ENCODE data around the gene MARCHF10. TPM values are rescaled to one million over a fixed set of nuclear protein-coding genes. Genes with fewer than 3 reads are reported as not detected.
A peak's percentile ranks its signal among the peaks of the same experiment; 100 is the strongest.

MARCHF10 gene
- polyA plus RNA-seq, 1 donor, result 0.15 TPM

DNA sequence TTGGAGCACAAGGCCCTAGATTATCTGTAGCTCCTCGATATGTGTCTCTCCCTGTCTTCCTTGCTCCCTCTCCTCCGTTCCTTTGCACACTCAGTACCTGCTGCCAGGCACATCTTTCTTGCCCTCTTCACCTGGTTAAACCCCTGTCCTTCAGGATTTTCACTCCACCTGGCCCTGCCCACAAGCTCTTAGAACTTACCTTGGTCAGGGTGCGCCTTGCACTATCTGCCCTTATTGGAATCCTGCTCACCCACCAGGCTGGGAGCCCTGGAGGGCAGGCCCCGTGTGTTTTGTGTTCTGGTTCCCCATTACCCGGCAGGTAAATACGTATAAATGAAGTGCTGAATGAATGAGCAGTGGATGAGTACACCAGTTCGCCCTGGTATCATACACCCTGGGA, 54.6 kb downstream of the MARCHF10 start:
- no peak overlapping the region for H3K27ac ChIP-seq (ENCODE audit: low read length)
- no peaks in the 10 kb centered on the region for H3K36me3 ChIP-seq (ENCODE audit: control insufficient read depth, insufficient read depth, low read length)
- whole genome bisulfite sequencing (ENCODE audit: insufficient coverage, low lambda C conversion rate), result no CpG with 5 or more reads among the region's 7 CpGs
- H3K9me3 ChIP-seq (ENCODE audit: control insufficient read depth, low read depth, low read length), result no peaks in the 10 kb centered on the region
- no peak overlapping the region for H3K4me3 ChIP-seq (ENCODE audit: low read length)
- H3K27me3 ChIP-seq (ENCODE audit: control insufficient read depth, insufficient read depth, low read length), result no peaks in the 10 kb centered on the region
- H3K4me1 ChIP-seq (ENCODE audit: control insufficient read depth, insufficient read depth, low read length), result no peaks in the 10 kb centered on the region
- no peak for DNase-seq

DNA sequence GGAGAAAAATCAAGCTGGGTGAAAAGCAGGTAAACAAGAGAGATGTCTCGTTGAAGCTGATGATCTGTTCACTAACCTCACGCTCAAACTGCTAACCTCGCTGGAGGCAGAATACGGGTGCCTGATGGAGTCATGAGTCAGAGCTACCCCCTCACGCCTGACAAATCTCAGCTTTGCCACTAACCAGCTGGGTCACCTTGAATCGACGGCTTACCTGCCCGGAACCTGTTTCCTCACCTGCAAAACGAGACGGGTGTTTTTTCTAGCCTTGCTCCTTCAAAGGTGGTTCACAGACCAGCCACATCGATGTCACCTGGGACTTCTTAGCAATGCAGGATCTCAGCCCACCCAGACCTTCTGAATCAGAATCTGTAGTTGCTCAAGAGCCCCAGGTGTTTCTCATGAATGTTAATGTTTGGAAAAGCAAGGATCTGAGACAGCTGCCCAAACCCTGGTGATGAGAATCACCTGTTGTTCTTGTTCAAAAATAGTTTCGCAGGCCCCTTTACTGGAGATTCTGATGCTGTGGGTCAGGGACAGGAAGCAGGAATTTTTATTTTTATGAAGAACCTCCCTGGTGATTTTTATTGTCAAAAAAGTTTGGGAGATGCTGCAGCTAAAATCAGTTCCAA, 56.9 kb downstream of the MARCHF10 start:
- no CpG with 5 or more reads among the region's 12 CpGs for WGBS (ENCODE audit: insufficient coverage, low lambda C conversion rate)
- Histone ChIP-seq H3K36me3 (ENCODE audit: control insufficient read depth, insufficient read depth, low read length) (no peaks in the 10 kb centered on the region), H3K27ac (ENCODE audit: low read length) (no peak overlapping the region), H3K9me3 (ENCODE audit: control insufficient read depth, low read depth, low read length) (no peaks in the 10 kb centered on the region), H3K4me1 (ENCODE audit: control insufficient read depth, insufficient read depth, low read length) (no peaks in the 10 kb centered on the region), H3K4me3 (ENCODE audit: low read length) (no peak overlapping the region), H3K27me3 (ENCODE audit: control insufficient read depth, insufficient read depth, low read length) (no peaks in the 10 kb centered on the region)
- DNase-seq, result no peak

DNA sequence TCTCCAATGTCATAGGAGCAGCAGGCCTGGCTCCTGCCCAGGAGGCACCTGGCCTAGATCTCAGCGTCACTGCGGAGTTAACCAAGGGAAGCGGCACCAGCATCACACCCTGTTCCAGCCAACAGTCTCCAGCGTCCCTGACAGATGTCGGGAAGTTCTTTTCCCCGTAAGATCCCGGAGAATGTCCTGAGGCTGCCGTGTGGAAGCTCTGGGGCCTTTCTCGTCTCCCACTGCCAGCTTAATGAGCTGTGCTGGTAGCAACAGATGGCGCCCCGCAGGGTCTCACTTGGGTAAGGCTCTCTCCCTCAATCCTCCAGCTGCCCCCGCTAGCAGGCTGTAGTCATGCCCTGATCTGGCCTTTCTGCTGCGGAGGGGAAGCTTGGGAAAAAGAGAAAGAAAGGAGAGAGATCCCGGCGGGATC, 57.5 kb downstream of the MARCHF10 start:
- DNase-seq, result no peak
- Histone ChIP-seq H3K4me1 (ENCODE audit: control insufficient read depth, insufficient read depth, low read length) (no peaks in the 10 kb centered on the region), H3K36me3 (ENCODE audit: control insufficient read depth, insufficient read depth, low read length) (no peaks in the 10 kb centered on the region), H3K4me3 (ENCODE audit: low read length) (no peak overlapping the region), H3K27ac (ENCODE audit: low read length) (no peak overlapping the region), H3K27me3 (ENCODE audit: control insufficient read depth, insufficient read depth, low read length) (no peaks in the 10 kb centered on the region), H3K9me3 (ENCODE audit: control insufficient read depth, low read depth, low read length) (no peaks in the 10 kb centered on the region)
- WGBS (ENCODE audit: insufficient coverage, low lambda C conversion rate), result 36% methylated on average over 2 of the region's 15 CpGs

DNA sequence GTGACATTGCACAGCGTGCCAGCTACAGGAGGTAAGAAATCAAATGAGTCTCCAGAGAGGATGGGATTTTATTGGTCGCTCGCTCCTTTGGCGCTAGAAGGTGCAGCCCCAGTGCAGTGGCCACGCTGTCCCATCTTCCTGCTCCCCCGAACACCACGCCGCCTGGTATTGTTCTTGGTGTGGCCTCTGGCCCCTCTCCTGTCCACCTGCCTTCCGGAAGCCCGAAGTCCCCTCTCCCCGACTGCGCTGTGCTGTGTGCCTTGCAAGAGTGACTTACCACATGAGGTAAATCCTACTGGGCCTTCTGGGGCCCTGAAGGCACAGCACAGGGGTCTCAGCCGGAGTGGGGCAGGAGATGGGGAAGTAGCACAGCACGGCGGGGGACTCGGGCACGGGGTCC, 58.2 kb downstream of the MARCHF10 start:
- WGBS (ENCODE audit: insufficient coverage, low lambda C conversion rate), result no CpG with 5 or more reads among the region's 17 CpGs
- no peak for DNase-seq
- no peaks in the 10 kb centered on the region for H3K27me3 ChIP-seq (ENCODE audit: control insufficient read depth, insufficient read depth, low read length)
- no peaks in the 10 kb centered on the region for H3K9me3 ChIP-seq (ENCODE audit: control insufficient read depth, low read depth, low read length)
- no peaks in the 10 kb centered on the region for H3K4me1 ChIP-seq (ENCODE audit: control insufficient read depth, insufficient read depth, low read length)
- H3K27ac ChIP-seq (ENCODE audit: low read length), result no peak overlapping the region
- H3K36me3 ChIP-seq (ENCODE audit: control insufficient read depth, insufficient read depth, low read length), result no peaks in the 10 kb centered on the region
- no peak overlapping the region for H3K4me3 ChIP-seq (ENCODE audit: low read length)

DNA sequence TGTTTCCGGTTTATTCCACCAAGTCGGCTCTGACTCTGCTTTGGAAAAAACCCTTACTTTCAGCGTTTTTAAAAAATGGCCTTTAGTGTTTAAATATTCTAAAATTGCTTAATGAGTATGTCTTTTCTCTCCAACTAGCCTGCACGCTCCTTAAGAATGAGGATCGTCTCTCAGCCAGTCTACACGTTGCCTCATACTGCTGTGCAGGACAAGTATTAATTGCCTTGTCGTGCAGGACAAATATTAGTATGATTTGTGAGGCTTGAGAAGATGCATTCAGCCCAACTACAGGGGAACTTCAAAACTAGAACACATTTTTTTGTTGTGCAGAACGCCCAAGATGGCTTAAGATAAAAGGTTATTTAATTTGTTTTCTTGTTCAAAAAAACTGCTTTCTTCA, 61.2 kb downstream of the MARCHF10 start:
- Histone ChIP-seq H3K27ac (ENCODE audit: low read length) (no peak overlapping the region), H3K4me3 (ENCODE audit: low read length) (no peak overlapping the region)
- 61% methylated on average over 3 of the region's 8 CpGs for WGBS (ENCODE audit: insufficient coverage, low lambda C conversion rate)

DNA sequence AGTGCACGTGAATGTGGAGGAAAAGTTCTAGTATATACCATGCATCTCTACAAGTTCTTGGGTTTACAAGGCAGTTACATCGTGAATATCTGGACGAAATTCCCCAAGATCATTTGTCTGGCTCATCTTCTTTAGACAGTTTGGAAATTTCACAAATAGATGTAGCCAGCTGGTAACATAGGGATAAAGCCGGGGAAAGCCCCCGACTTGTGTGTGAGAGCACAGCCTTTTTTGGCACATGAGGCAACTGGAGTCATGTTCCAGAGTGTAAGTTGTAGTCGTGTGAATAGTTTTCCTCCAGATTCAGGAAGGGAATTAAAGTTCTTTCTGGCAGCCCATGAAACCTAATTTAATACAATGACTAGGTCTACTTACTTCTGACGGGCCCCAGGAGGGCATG, 62.3 kb downstream of the MARCHF10 start:
- H3K4me1 ChIP-seq (ENCODE audit: control insufficient read depth, insufficient read depth, low read length), result no peaks in the 10 kb centered on the region
- no peak overlapping the region for H3K4me3 ChIP-seq (ENCODE audit: low read length)
- DNase-seq, result peak in 1 of 2 donors; percentile 19
- no peak overlapping the region for H3K27ac ChIP-seq (ENCODE audit: low read length)
- no peaks in the 10 kb centered on the region for H3K9me3 ChIP-seq (ENCODE audit: control insufficient read depth, low read depth, low read length)
- no peaks in the 10 kb centered on the region for H3K36me3 ChIP-seq (ENCODE audit: control insufficient read depth, insufficient read depth, low read length)
- H3K27me3 ChIP-seq (ENCODE audit: control insufficient read depth, insufficient read depth, low read length), result no peaks in the 10 kb centered on the region
- no CpG with 5 or more reads among the region's 7 CpGs for WGBS (ENCODE audit: insufficient coverage, low lambda C conversion rate)

More for the DNA sequence above, 61.2 kb downstream of the MARCHF10 start:
- no peak for DNase-seq
- no peaks in the 10 kb centered on the region for H3K4me1 ChIP-seq (ENCODE audit: control insufficient read depth, insufficient read depth, low read length)
- no peaks in the 10 kb centered on the region for H3K9me3 ChIP-seq (ENCODE audit: control insufficient read depth, low read depth, low read length)
- H3K27me3 ChIP-seq (ENCODE audit: control insufficient read depth, insufficient read depth, low read length), result no peaks in the 10 kb centered on the region
- no peaks in the 10 kb centered on the region for H3K36me3 ChIP-seq (ENCODE audit: control insufficient read depth, insufficient read depth, low read length)

DNA sequence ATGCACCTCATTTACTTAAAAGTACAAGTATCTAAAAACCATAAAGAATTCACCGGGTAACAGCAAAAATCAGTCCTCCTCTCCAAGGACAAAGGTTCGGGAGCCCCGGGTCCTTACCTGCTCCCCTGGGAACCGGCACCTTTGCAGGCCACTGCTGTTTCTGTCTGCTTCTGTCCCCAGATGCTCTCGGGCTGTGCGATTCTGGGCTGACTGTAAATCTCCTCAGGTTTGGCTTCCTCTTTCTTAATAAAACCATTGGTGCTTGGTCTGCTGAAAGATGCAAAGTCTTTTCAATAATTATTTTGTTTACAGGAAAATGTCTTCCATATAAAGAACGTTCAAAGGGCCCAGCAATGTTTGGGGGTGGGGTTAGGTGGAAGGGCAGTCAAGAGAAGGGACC, 63.9 kb downstream of the MARCHF10 start:
- H3K4me3 ChIP-seq (ENCODE audit: low read length), result no peak overlapping the region
- H3K36me3 ChIP-seq (ENCODE audit: control insufficient read depth, insufficient read depth, low read length), result no peaks in the 10 kb centered on the region
- no peaks in the 10 kb centered on the region for H3K4me1 ChIP-seq (ENCODE audit: control insufficient read depth, insufficient read depth, low read length)
- no peak overlapping the region for H3K27ac ChIP-seq (ENCODE audit: low read length)
- no CpG with 5 or more reads among the region's 7 CpGs for WGBS (ENCODE audit: insufficient coverage, low lambda C conversion rate)
- no peaks in the 10 kb centered on the region for H3K9me3 ChIP-seq (ENCODE audit: control insufficient read depth, low read depth, low read length)
- no peaks in the 10 kb centered on the region for H3K27me3 ChIP-seq (ENCODE audit: control insufficient read depth, insufficient read depth, low read length)
- no peak for DNase-seq

DNA sequence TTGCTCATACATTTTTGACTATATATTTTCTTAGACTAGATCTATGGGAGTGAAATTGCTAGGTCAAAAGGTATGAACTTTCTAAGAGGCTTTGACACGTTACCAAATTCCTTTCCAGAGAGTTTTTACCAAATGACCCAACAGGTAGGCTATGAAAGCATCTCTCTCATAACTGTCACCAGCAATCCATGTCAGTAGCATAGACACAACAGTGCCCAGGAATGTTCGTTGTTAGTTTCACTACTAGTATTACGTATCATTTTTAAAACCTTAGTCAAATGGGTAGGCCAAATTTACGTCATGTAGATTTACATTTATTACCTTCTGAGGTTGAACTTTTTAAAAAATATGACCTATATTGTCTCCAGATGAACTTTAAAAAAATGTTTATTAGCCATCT, 66.8 kb downstream of the MARCHF10 start:
- H3K27ac ChIP-seq (ENCODE audit: low read length), result no peak overlapping the region
- DNase-seq, result no peak
- WGBS (ENCODE audit: insufficient coverage, low lambda C conversion rate), result 94% methylated on average over 3 of the region's 4 CpGs
- no peak overlapping the region for H3K4me3 ChIP-seq (ENCODE audit: low read length)
- H3K9me3 ChIP-seq (ENCODE audit: control insufficient read depth, low read depth, low read length), result no peaks in the 10 kb centered on the region
- no peaks in the 10 kb centered on the region for H3K4me1 ChIP-seq (ENCODE audit: control insufficient read depth, insufficient read depth, low read length)
- H3K36me3 ChIP-seq (ENCODE audit: control insufficient read depth, insufficient read depth, low read length), result no peaks in the 10 kb centered on the region
- H3K27me3 ChIP-seq (ENCODE audit: control insufficient read depth, insufficient read depth, low read length), result no peaks in the 10 kb centered on the region

DNA sequence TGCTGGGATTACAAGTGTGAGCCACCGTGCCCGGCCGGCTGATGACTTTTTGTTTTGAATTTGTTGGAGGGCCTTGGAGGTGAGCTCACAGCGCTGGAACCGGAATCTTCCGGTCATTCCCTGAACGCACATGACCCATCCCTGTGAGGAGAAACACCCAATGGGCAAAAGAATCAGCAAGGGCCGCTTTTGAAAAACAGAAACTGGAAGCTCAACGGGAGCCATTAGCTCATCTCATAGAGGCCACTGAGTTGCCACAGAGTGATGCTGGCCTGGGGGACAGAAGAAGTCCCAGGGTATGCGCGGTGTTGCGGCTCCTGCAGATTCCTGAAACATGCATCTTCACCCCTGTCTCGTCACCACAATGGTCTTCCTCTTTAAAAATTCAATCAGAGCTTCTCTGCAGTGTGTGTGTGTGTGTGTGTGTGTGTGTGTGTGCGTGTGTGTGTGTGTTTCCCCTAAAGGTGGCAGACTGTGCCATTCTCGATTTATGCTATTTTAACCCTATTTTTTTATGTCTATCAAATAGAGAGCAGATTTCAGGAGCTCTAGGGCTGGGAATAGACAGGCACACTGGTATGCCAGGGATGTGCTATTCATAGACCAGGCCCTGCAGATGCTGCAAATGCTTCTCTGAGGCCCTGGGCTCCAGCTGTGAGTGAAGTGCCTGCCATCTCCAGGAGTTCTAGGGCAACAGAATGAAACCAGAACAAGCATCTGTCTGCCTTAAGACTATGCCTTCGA, 68.3 kb downstream of the MARCHF10 start:
- 90% methylated on average over 1 of the region's 16 CpGs for WGBS (ENCODE audit: insufficient coverage, low lambda C conversion rate)
- H3K27me3 ChIP-seq (ENCODE audit: control insufficient read depth, insufficient read depth, low read length), result peaks cover 2% of the 10 kb centered on the region

DNA sequence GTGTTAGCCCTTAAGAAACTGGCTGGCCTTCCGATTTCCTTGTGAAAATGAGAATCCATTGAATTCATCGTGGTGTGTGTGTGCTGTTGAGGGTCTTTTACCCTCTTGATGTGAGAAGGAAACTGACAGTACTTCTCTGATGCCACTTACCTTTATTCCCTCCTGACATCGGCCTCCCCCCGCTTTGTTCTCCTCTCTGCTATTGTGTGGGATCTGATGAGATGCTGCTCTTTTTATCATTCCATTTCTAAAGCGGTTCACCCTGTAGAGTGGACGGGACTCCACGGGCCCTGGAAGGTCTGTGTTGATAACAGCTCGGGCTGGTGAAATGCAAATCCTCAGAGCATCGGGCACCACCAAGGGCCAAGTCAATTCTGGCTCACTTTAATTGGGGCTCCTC, 69.8 kb downstream of the MARCHF10 start:
- peaks cover 2% of the 10 kb centered on the region for H3K27me3 ChIP-seq (ENCODE audit: control insufficient read depth, insufficient read depth, low read length)
- no peak overlapping the region for H3K27ac ChIP-seq (ENCODE audit: low read length)
- no CpG with 5 or more reads among the region's 9 CpGs for WGBS (ENCODE audit: insufficient coverage, low lambda C conversion rate)
- no peak overlapping the region for H3K4me3 ChIP-seq (ENCODE audit: low read length)
- no peak for DNase-seq
- H3K36me3 ChIP-seq (ENCODE audit: control insufficient read depth, insufficient read depth, low read length), result no peaks in the 10 kb centered on the region
- no peaks in the 10 kb centered on the region for H3K4me1 ChIP-seq (ENCODE audit: control insufficient read depth, insufficient read depth, low read length)
- no peaks in the 10 kb centered on the region for H3K9me3 ChIP-seq (ENCODE audit: control insufficient read depth, low read depth, low read length)

More for the DNA sequence above, 68.3 kb downstream of the MARCHF10 start:
- no peaks in the 10 kb centered on the region for H3K9me3 ChIP-seq (ENCODE audit: control insufficient read depth, low read depth, low read length)
- no peak overlapping the region for H3K27ac ChIP-seq (ENCODE audit: low read length)
- H3K4me3 ChIP-seq (ENCODE audit: low read length), result no peak overlapping the region
- H3K4me1 ChIP-seq (ENCODE audit: control insufficient read depth, insufficient read depth, low read length), result no peaks in the 10 kb centered on the region
- no peaks in the 10 kb centered on the region for H3K36me3 ChIP-seq (ENCODE audit: control insufficient read depth, insufficient read depth, low read length)
- no peak for DNase-seq

DNA sequence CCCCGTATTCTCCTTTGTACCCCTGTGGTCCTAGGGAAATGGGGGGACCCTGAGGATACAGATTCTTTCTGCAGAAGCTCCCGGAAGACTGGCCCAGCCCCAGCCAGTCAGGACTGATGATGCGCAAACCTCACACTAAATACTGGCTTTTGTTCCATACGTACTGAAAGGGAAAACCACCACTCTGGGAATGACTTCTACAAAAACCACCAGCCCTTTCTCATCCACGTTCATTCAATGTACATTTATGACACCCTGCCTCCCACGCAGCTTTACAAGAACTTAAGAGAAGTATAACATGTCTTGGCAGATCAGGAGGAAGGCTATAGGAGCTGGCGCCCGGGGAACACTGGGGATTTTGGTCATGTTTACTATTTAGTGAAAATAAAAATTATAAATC, 70.6 kb downstream of the MARCHF10 start:
- H3K4me3 ChIP-seq (ENCODE audit: low read length), result no peak overlapping the region
- H3K4me1 ChIP-seq (ENCODE audit: control insufficient read depth, insufficient read depth, low read length), result no peaks in the 10 kb centered on the region
- no peak for DNase-seq
- peaks cover 2% of the 10 kb centered on the region for H3K27me3 ChIP-seq (ENCODE audit: control insufficient read depth, insufficient read depth, low read length)
- no peak overlapping the region for H3K27ac ChIP-seq (ENCODE audit: low read length)
- no peaks in the 10 kb centered on the region for H3K9me3 ChIP-seq (ENCODE audit: control insufficient read depth, low read depth, low read length)
- no peaks in the 10 kb centered on the region for H3K36me3 ChIP-seq (ENCODE audit: control insufficient read depth, insufficient read depth, low read length)
- 73% methylated on average over 4 of the region's 8 CpGs for WGBS (ENCODE audit: insufficient coverage, low lambda C conversion rate)

All from large intestine (tissue), 3 donors.